Erythroblast (primary cell): ENCODE measurements around the gene COL25A1.
"Not testable (repeated sequence)": the region's sequence is repeated elsewhere in the genome, so short reads cannot be mapped to it uniquely, and the experiment has no call there.

Experiments used
- DNase-seq, 2 experiments: peaks; one replicate each; lab custom pipeline; 2025; lab: John Stamatoyannopoulos, UW
- GATA1 ChIP-seq: IDR thresholded peaks from 2 replicates; pipeline ENCODE4 v1.6.1; 2011; ENCODE audit warnings: low read depth, mild to moderate bottlenecking, control low read depth, low read length, moderate library complexity
- POLR2A ChIP-seq: IDR thresholded peaks from 2 replicates; pipeline ENCODE4 v1.6.1; 2011; ENCODE audit warnings: mild to moderate bottlenecking, low read length

COL25A1 gene

GRCh38 chr4:109162759-109163158 lies 139.7 kb downstream of the COL25A1 start:
- TF ChIP-seq GATA1 (no peak), POLR2A (no peak)
- no peak for DNase-seq

DNA sequence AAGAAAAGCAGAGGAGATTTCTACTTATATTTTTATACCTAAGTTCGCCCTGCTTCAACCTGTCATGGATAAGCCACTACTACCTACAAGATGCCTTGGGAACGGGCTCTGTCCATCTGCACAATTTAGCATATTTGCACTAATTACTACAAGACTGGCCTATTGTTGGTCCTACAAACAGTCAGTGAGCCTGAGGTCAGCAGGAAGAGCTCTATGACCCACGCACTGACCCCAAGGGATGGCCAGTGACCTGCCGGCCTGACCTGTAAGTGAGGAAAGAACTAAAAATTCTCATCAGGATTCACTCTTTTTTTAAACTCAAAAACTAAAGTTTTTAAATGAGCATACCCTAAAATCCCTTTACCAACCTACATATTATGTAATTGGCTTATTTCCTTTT lies 142.0 kb downstream of the COL25A1 start:
- DNase-seq: no peak
- TF ChIP-seq POLR2A (no peak), GATA1 (no peak)

DNA sequence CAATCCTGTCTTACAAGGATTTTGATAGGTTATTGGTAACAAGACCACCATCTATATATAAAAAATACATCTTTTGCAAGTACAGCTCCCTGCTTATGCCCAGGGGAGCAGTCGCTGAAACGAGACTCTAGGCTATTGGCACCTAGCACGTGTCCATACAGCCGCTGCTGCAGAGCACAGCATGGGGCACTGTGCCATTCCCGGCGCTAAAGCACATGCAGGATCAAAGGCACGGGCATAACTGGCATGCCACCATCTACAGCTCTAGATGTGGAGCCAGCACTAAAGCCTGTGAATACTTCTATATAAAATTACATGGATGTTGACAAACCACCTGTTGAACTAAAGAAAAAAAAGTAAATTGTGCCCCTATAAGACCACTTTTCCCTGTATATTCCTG lies 144.8 kb downstream of the COL25A1 start:
- TF ChIP-seq POLR2A (no peak), GATA1 (no peak)

DNA sequence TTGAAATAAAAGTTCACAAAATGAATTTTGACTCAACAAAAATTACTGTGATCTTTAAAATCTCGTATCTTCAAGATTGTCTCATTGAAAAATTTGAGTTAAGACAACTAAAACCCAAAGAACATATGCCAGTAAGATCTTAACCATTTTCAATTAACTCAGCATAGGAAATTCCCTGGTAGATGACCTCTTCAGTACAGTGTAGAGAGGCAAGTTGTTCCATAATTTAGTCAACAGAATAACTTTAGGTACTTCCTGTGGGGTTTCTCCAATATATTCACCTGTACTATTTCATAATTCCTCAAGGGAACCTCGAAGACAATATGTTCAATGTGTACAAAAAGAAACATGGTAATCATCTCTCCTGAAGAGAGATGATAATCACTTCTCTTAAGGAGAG lies 145.3 kb downstream of the COL25A1 start:
- no peak for DNase-seq
- TF ChIP-seq POLR2A (no peak), GATA1 (no peak)

More for the DNA sequence above, 144.8 kb downstream of the COL25A1 start:
- no peak for DNase-seq

GRCh38 chr4:109156356-109156755 lies 146.1 kb downstream of the COL25A1 start:
- no peak for DNase-seq
- TF ChIP-seq POLR2A (no peak), GATA1 (no peak)

DNA sequence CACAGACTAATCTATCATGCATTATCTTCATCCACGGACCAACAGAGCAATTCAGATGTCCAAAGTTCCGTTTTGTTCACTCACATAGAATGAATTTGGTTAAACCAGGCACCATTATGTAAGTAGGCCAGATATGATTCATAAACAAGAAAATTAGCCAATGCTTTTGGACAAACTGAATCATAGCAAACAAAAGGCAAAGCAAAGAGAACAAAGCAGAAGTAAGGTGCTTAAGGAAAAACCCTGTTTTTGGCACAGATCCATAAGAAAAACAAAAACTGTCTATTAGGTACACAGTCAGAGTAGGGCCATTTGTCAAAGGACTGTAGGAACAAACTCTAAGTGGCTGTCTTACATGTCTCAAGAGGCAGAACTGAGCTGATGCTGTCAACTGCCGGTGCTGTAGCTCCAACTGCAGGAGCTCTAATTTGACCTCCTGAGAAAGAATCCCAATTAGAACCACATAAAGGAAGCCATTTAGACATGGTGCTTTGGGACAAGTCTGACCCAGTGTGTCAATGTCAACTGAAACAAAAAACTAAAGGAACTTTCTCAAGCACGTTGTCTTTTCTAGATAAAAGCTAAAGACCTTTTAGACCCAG lies 146.7 kb downstream of the COL25A1 start:
- no peak for DNase-seq
- TF ChIP-seq POLR2A (no peak), GATA1 (no peak)

DNA sequence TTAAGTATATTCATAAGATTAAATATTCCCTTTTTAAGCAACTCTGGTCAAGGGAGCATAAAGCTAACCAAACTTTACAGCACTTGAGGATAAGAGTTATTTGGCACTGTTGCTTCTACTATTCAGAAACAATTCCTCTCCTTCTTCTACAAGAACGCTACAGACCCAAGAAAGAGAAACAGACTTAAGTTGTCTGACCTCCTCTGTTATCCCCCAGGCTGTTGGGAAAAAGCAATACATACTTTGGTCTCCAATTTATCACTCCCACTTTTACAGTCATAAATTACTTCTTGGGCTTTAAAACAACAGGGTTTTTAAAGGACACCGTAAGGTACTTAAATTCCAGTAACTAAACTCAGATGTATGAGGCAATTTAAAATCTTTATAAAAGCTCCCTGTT lies 147.4 kb downstream of the COL25A1 start:
- DNase-seq: no peak
- no peak for TF ChIP-seq POLR2A
- no peak for TF ChIP-seq GATA1

DNA sequence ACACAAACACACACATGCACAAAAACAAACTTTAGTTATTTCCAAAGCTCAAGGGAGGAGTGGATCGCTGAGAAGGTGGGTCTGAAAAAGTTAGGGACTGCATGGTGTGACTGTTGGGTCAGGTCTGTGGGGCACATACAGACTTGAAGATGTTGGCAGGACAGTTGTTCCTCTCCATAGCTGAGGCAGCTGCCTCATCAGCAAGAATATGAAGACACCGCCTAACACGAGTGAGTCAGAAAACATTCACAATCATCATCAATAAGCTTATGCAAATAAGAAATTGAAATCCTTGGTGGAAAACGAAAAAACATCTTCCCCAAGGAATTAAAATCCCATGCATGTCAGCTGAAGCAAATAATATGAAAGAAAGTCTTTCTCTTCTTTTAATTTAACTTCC lies 148.0 kb downstream of the COL25A1 start:
- TF ChIP-seq GATA1 (no peak), POLR2A (no peak)
- DNase-seq: no peak

GRCh38 chr4:109149836-109150235 lies 152.6 kb downstream of the COL25A1 start:
- DNase-seq: no peak
- TF ChIP-seq GATA1 (no peak), POLR2A (no peak)

DNA sequence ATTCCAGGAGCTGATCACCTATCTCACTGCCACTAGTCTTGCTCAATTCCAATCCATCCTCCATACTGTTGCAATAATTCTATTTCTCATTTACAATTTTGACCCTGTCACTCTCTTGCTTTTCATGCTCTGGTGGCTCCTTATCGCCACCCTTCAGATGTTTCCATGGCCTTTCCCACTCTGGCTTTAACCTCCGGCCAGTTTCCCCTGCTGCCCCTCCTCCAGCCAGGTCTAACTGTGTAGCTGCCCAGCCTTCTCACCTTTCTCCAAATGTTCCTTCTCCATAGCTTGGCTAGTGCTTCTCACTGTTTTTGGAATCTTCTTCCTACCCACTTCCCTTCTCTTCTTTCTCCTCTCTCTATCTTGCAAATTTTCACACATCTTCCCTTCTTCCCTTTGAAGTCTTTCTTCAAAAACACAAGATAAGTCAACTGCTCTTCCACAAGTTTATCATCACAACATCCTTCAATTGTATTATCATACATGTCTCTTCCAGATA lies 153.8 kb downstream of the COL25A1 start:
- no peak for DNase-seq
- TF ChIP-seq POLR2A: no peak
- no peak for TF ChIP-seq GATA1

- TF ChIP-seq POLR2A: no peak
- DNase-seq: no peak
Observed at GRCh38 chr4:109147135-109147534, 155.3 kb downstream of the COL25A1 start.

- TF ChIP-seq GATA1: no peak
- TF ChIP-seq POLR2A: no peak
- DNase-seq: no peak
Observed at GRCh38 chr4:109146499-109146898, 156.0 kb downstream of the COL25A1 start.

- DNase-seq: not testable (repeated sequence)
Observed at GRCh38 chr4:109138125-109138524, 164.3 kb downstream of the COL25A1 start.

- DNase-seq: no peak
- TF ChIP-seq GATA1: no peak
- no peak for TF ChIP-seq POLR2A
Observed at GRCh38 chr4:109134921-109135320, 167.5 kb downstream of the COL25A1 start.

DNA sequence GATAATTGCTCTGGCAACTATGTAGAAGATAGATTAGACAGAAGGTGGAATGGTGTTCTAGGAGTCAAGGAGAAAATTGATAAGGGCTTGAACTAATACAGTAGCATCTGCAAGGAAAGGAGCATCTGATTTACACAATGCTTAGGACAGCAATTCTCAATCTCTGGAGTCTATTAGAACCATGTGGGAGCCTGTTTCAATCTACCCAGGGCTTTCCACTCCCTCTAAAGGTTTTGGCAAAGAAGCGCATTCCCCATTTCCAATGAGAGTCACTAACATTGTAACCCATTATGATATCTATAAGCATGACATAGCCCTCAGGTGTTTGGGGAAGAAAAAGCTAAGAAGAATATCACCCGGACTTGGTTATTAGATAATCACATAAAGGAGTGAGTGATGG lies 168.2 kb downstream of the COL25A1 start:
- TF ChIP-seq POLR2A (no peak), GATA1 (no peak)
- no peak for DNase-seq

- no peak for DNase-seq
Observed at GRCh38 chr4:109131559-109131958, 170.9 kb downstream of the COL25A1 start.

More at GRCh38 chr4:109131559-109131958, 170.9 kb downstream of the COL25A1 start:
- TF ChIP-seq GATA1 (no peak), POLR2A (no peak)
